ENCODE data around the gene SYT11.
"Not testable (repeated sequence)": the region's sequence is repeated elsewhere in the genome, so short reads cannot be mapped to it uniquely, and the experiment has no call there.

SYT11 gene

DNA sequence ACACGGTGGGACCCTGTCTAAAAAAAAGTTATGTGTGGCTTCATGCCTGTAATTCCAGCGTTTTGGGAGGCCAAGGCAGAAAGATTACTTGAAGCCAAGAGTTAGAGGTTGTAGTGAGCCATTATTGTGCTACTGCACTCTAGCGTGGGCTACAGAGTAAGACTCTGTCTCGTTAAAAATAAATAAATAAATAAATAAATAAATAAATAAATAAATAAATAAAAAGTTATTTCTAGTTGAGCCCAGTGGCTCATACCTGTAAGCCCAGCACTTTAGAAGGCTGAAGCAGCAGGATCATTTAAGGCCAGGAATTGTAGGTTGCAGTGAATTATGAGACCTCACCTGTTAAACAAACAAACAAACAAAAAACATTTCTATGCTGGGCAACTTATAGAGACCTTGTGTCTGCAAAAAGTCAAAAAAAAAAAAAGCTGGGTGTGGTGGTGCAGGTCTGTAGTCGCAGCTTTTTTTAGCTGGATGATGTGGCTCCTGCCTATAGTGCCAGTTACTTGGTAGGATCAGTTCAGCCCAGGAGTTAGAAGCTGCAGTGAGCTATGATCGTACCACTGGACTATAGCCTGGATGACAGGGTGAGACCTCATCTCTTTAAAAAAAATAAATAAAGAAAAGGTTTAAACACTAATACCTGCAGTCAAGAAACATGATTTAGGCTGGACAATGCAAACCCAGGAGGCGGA is 27.9 kb upstream of the SYT11 start:
- DNase-seq (ENCODE audit: low spot score) (no peak), ATAC-seq (ENCODE audit: low read depth) (no peak)
- Histone ChIP-seq H3K27ac (ENCODE audit: poor library complexity, severe bottlenecking) (no peak overlapping the region), H3K4me3 (ENCODE audit: severe bottlenecking) (no peak overlapping the region), H3K36me3 (ENCODE audit: low read depth) (peaks cover 14% of the 10 kb centered on the region), H3K9me3 (ENCODE audit: severe bottlenecking) (no peaks in the 10 kb centered on the region), H3K4me1 (ENCODE audit: insufficient read depth, poor library complexity, severe bottlenecking) (no peaks in the 10 kb centered on the region), H3K27me3 (ENCODE audit: insufficient read depth, poor library complexity, severe bottlenecking) (no peaks in the 10 kb centered on the region)
- TF ChIP-seq, protein P1, sequence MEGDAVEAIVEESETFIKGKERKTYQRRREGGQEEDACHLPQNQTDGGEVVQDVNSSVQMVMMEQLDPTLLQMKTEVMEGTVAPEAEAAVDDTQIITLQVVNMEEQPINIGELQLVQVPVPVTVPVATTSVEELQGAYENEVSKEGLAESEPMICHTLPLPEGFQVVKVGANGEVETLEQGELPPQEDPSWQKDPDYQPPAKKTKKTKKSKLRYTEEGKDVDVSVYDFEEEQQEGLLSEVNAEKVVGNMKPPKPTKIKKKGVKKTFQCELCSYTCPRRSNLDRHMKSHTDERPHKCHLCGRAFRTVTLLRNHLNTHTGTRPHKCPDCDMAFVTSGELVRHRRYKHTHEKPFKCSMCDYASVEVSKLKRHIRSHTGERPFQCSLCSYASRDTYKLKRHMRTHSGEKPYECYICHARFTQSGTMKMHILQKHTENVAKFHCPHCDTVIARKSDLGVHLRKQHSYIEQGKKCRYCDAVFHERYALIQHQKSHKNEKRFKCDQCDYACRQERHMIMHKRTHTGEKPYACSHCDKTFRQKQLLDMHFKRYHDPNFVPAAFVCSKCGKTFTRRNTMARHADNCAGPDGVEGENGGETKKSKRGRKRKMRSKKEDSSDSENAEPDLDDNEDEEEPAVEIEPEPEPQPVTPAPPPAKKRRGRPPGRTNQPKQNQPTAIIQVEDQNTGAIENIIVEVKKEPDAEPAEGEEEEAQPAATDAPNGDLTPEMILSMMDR (IDR thresholded peaks at IDR 0.05; ENCODE audit: poor library complexity, severe bottlenecking): no peak

DNA sequence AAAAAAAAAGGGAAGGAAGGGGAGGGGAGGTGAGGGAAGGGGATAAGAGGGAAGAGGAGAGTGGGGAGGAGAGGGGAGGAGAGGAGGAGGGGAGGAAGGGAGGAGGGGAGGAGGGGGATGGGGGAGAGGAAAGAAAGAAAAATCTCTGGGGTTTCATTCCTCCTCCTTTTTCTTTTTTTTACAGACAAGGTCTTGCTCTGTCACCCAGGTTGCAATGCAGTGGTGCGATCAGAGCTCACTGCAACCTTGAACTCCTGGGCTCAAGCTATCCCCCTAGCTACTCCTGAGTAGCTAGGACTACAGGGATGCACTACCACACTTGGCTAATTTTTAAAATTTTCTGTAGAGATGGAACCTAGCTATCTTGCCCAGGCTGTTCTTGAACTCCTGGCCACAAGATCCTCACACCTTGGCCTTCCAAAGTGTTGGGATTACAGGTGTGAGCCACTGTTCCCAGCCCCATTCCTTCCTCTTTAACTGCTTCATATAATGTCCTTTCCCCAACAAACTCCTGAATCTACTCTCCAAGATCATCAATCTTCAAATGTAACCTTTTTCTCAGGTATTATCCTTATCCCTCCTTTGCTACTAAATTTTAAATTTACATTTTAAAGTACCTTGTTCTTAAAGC is 25.6 kb upstream of the SYT11 start:
- ATAC-seq (ENCODE audit: low read depth) (no peak), DNase-seq (ENCODE audit: low spot score) (no peak)
- Histone ChIP-seq H3K4me3 (ENCODE audit: severe bottlenecking) (no peak overlapping the region), H3K4me1 (ENCODE audit: insufficient read depth, poor library complexity, severe bottlenecking) (no peaks in the 10 kb centered on the region), H3K27me3 (ENCODE audit: insufficient read depth, poor library complexity, severe bottlenecking) (no peaks in the 10 kb centered on the region), H3K27ac (ENCODE audit: poor library complexity, severe bottlenecking) (no peak overlapping the region), H3K9me3 (ENCODE audit: severe bottlenecking) (no peaks in the 10 kb centered on the region), H3K36me3 (ENCODE audit: low read depth) (peaks cover 7% of the 10 kb centered on the region)
- TF ChIP-seq, protein P1 (IDR thresholded peaks at IDR 0.05; ENCODE audit: poor library complexity, severe bottlenecking): no peak

DNA sequence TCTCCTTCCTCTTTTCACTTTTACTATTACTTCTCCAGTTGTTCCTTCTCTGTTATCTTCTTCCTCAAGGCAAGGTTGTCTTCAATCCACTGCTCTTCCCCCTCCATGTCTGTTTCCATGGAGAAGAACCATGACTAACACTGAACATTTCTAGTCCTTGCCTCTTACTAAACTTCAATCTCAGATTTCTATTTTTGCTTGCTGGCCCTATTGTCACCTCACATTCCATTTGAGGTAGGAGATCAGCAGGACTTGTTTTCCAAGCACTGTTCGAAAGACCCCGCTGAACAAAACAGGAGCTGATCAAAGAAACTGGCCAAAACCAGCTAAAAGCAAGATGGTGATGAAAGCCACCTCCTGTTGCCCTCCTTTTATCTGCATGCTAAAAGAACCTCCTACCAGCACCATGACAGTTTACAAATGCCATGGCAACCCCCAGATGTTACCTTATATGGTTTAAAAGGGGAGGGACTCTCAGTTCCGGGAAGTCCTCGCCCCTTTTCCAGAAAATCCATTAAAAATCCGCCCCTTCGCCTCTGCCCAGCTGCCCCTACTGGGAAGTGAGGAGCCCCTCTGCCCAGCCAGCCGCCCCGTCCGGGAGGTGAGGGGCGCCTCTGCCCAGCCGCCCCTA is 25.0 kb upstream of the SYT11 start:
- H3K4me1 ChIP-seq (ENCODE audit: insufficient read depth, poor library complexity, severe bottlenecking): no peaks in the 10 kb centered on the region
- H3K27ac ChIP-seq (ENCODE audit: poor library complexity, severe bottlenecking): no peak overlapping the region
- H3K4me3 ChIP-seq (ENCODE audit: severe bottlenecking): no peak overlapping the region
- ATAC-seq (ENCODE audit: low read depth) (no peak), DNase-seq (ENCODE audit: low spot score) (no peak)
- H3K27me3 ChIP-seq (ENCODE audit: insufficient read depth, poor library complexity, severe bottlenecking): no peaks in the 10 kb centered on the region
- H3K9me3 ChIP-seq (ENCODE audit: severe bottlenecking): no peaks in the 10 kb centered on the region
- TF ChIP-seq, protein P1 (IDR thresholded peaks at IDR 0.05; ENCODE audit: poor library complexity, severe bottlenecking): no peak
- peaks cover 7% of the 10 kb centered on the region for H3K36me3 ChIP-seq (ENCODE audit: low read depth)

DNA sequence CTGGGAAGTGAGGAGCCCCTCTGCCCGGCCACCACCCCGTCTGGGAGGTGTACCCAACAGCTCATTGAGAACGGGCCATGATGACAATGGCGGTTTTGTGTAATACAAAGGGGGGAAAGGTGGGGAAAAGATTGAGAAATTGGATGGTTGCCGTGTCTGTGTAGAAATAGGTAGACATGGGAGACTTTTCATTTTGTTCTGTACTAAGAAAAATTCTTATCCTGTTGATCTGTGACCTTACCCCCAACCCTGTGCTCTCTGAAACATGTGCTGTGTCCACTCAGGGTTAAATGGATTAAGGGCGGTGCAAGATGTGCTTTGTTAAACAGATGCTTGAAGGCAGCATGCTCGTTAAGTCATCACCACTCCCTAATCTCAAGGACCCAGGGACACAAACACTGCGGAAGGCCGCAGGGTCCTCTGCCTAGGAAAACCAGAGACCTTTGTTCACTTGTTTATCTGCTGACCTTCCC is 24.4 kb upstream of the SYT11 start:
- H3K4me1 ChIP-seq (ENCODE audit: insufficient read depth, poor library complexity, severe bottlenecking); DNase-seq (ENCODE audit: low spot score); H3K36me3 ChIP-seq (ENCODE audit: low read depth); H3K9me3 ChIP-seq (ENCODE audit: severe bottlenecking); H3K4me3 ChIP-seq (ENCODE audit: severe bottlenecking); ATAC-seq (ENCODE audit: low read depth); H3K27ac ChIP-seq (ENCODE audit: poor library complexity, severe bottlenecking); H3K27me3 ChIP-seq (ENCODE audit: insufficient read depth, poor library complexity, severe bottlenecking): not testable (repeated sequence)

DNA sequence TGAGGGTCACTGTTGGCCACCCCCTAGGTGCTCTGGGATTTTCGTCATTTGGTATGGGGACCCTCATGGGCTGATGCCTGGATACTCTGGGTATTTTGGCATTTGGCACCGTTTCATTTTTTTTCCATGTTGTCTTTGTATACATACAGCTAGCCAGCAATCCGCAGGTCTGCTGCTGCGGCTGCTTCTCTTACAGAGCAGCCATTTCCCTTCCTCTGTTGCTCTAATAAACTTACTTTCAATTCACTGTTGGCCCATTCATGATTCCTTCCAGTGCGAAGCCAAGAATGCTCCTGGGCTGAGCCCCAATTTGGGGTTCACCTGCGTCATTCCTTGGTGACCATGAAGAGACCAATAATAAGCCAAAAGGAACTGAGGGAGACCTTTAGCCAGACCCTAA is 23.8 kb upstream of the SYT11 start:
- TF ChIP-seq, protein P1 (IDR thresholded peaks at IDR 0.05; ENCODE audit: poor library complexity, severe bottlenecking): no peak
- ATAC-seq (ENCODE audit: low read depth) (no peak), DNase-seq (ENCODE audit: low spot score) (no peak)
- Histone ChIP-seq H3K4me1 (ENCODE audit: insufficient read depth, poor library complexity, severe bottlenecking) (no peaks in the 10 kb centered on the region), H3K27me3 (ENCODE audit: insufficient read depth, poor library complexity, severe bottlenecking) (no peaks in the 10 kb centered on the region), H3K9me3 (ENCODE audit: severe bottlenecking) (no peaks in the 10 kb centered on the region), H3K4me3 (ENCODE audit: severe bottlenecking) (no peak overlapping the region), H3K27ac (ENCODE audit: poor library complexity, severe bottlenecking) (no peak overlapping the region), H3K36me3 (ENCODE audit: low read depth) (peaks cover 7% of the 10 kb centered on the region)
